ENCODE results near the gene HOXC13. TPM values are rescaled to one million over a fixed set of nuclear protein-coding genes. Genes with fewer than 3 reads are reported as not detected.

The HOXC13 gene
- polyA plus RNA-seq, 1 donor (not counting 4 experiments of a cell fraction or from before 2014, with no cell fraction given) = 4.8 TPM

GRCh38 chr12:53948650-53949593, 10.3 kb downstream of the HOXC13 start:
- Histone ChIP-seq H2AFZ (ENCODE audit: control insufficient read depth, low read length) (no peak overlapping the region), H3K9me1 (ENCODE audit: control insufficient read depth, extremely low read depth, insufficient read depth, low read length) (peaks cover 2% of the 10 kb centered on the region), H4K20me1 (ENCODE audit: control insufficient read depth, extremely low read depth, insufficient read depth, low read length) (no peaks in the 10 kb centered on the region), H3K36me3 (ENCODE audit: control insufficient read depth in 2 of 2, extremely low read depth in 1 of 2, insufficient read depth in 2 of 2, low read length in 2 of 2) (peaks cover 6 to 11% of the 10 kb centered on the region in 2 experiments), H3K4me1 (ENCODE audit: control insufficient read depth, extremely low read depth, insufficient read depth, low read length) (peaks cover 21% of the 10 kb centered on the region), H3K4me3 (ENCODE audit: control insufficient read depth in 2 of 3, extremely low read depth in 1 of 3, insufficient read depth in 2 of 3, low read depth in 1 of 3, low read length in 3 of 3) (no peak overlapping the region), H3K79me2 (ENCODE audit: control insufficient read depth, insufficient read depth, low read length) (peaks cover 2% of the 10 kb centered on the region), H3K27ac (ENCODE audit: control insufficient read depth, insufficient read depth, low read length) (no peak overlapping the region), H3K9me3 (ENCODE audit: control insufficient read depth, low read depth, low read length) (no peaks in the 10 kb centered on the region), H3K27me3 (ENCODE audit: control insufficient read depth, extremely low read depth, insufficient read depth, low read length) (peaks cover 42% of the 10 kb centered on the region), H3K9ac (ENCODE audit: control insufficient read depth, extremely low read depth, insufficient read depth, low read length) (no peak overlapping the region), H3K4me2 (ENCODE audit: control insufficient read depth, extremely low read depth, insufficient read depth, low read depth, low read length) (no peak overlapping the region)
- FAIRE-seq (no peak), DNase-seq (ENCODE audit: low read depth, low spot score) (no peak)
- dilution Hi-C loops (cut with MboI; ENCODE audit: extremely low pct_ligation_motif_present, low sequenced_read_pairs) = loop anchor here (25.0 kb wide), 1 partner anchor 187 kb away; the partner anchor contains the start of gene CISTR
- TF ChIP-seq EZH2 (IDR thresholded peaks at IDR 0.05; ENCODE audit: low read length) (no peak), CTCF (optimal IDR thresholded peaks at IDR 0.05 in 1 of 3, IDR thresholded peaks at IDR 0.05 in 1 of 3, conservative IDR thresholded peaks at IDR 0.05 in 1 of 3; ENCODE audit: extremely low read depth in 1 of 3, insufficient read depth in 2 of 3, low read length in 3 of 3) (no peak)

DNA sequence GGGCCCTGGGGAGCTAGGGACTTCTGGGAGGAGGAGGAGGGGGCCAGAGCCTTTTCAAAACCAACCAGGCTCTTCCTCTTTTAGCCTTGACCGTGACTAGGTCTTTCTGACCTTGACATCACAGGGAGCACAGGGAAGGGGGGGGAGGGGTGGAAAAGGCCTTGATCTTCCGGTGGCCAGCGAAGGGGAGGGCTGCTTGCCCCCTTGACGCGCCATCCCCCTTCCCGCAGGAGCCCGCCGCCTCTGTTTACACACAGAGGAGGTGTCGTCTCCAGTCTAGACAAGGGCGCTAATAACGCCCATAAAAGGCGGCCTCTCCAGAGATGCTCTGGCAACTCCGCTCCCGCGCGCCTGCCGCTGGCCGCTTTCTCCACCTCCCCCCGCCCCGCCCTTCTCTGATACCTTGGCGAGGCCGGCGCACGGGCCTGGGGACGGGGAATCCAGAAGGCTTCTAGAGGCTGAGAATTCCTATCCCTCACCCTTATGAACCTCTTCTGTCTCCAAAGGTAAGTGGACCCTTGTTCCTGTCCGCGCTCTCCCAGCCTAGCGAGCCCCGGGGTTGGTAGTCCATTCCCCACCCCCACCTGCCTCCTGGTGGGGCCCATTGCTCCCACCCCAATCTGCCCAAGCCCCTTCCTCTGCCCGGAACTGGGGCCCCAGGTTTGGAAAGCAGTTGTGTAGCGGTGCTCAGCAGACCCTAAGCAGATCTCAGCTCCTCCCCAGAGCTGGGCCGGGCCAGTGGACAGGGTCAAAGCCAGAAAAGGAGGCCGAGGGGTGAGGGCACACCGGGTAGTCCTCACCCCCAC, 11.2 kb downstream of the HOXC13 start:
- no peaks in the 10 kb centered on the region for H3K9me3 ChIP-seq (ENCODE audit: control insufficient read depth, low read depth, low read length)
- no peaks in the 10 kb centered on the region for H4K20me1 ChIP-seq (ENCODE audit: control insufficient read depth, extremely low read depth, insufficient read depth, low read length)
- no peaks in the 10 kb centered on the region for H3K79me2 ChIP-seq (ENCODE audit: control insufficient read depth, insufficient read depth, low read length)
- H2AFZ ChIP-seq (ENCODE audit: control insufficient read depth, low read length) = no peak overlapping the region
- no peak for DNase-seq (ENCODE audit: low read depth, low spot score)
- dilution Hi-C loops (cut with MboI; ENCODE audit: extremely low pct_ligation_motif_present, low sequenced_read_pairs) = loop anchor here (25.0 kb wide), 1 partner anchor 188 kb away; the partner anchor contains the start of gene CISTR
- peaks cover 6 to 11% of the 10 kb centered on the region in 2 experiments for H3K36me3 ChIP-seq (ENCODE audit: control insufficient read depth in 2 of 2, extremely low read depth in 1 of 2, insufficient read depth in 2 of 2, low read length in 2 of 2)
- H3K4me1 ChIP-seq (ENCODE audit: control insufficient read depth, extremely low read depth, insufficient read depth, low read length) = peaks cover 24% of the 10 kb centered on the region
- peaks cover 51% of the 10 kb centered on the region for H3K27me3 ChIP-seq (ENCODE audit: control insufficient read depth, extremely low read depth, insufficient read depth, low read length)
- FAIRE-seq = no peak
- no peak for TF ChIP-seq EZH2 (IDR thresholded peaks at IDR 0.05; ENCODE audit: low read length)
- no peak for TF ChIP-seq CTCF (optimal IDR thresholded peaks at IDR 0.05 in 1 of 3, IDR thresholded peaks at IDR 0.05 in 1 of 3, conservative IDR thresholded peaks at IDR 0.05 in 1 of 3; ENCODE audit: extremely low read depth in 1 of 3, insufficient read depth in 2 of 3, low read length in 3 of 3)
- no peak overlapping the region for H3K27ac ChIP-seq (ENCODE audit: control insufficient read depth, insufficient read depth, low read length)
- peak overlapping the region; percentile 45 for H3K4me2 ChIP-seq (ENCODE audit: control insufficient read depth, extremely low read depth, insufficient read depth, low read depth, low read length)
- H3K9ac ChIP-seq (ENCODE audit: control insufficient read depth, extremely low read depth, insufficient read depth, low read length) = no peak overlapping the region
- peak overlapping the region in 1 of 3 experiments; percentile 24 for H3K4me3 ChIP-seq (ENCODE audit: control insufficient read depth in 2 of 3, extremely low read depth in 1 of 3, insufficient read depth in 2 of 3, low read depth in 1 of 3, low read length in 3 of 3)
- H3K9me1 ChIP-seq (ENCODE audit: control insufficient read depth, extremely low read depth, insufficient read depth, low read length) = peaks cover 2% of the 10 kb centered on the region

Data from keratinocyte (primary cell).